HG03469 (cell line): ENCODE data around the gene ENTPD5.
"Not testable (repeated sequence)": the region's sequence is repeated elsewhere in the genome, so short reads cannot be mapped to it uniquely, and the experiment has no call there.

Experiments
- ATAC-seq: cut with Tn5 transposase; IDR thresholded peaks from one replicate; pipeline ENCODE4 v1.9.1; 2021; ENCODE audit warnings: mild to moderate bottlenecking, moderate library complexity, moderate number of reproducible peaks; ENCODE audit not compliant: unreplicated experiment

ENTPD5 gene

GRCh38 chr14:74008843-74009499 is 10.1 kb downstream of the ENTPD5 start:
- no peak for ATAC-seq

DNA sequence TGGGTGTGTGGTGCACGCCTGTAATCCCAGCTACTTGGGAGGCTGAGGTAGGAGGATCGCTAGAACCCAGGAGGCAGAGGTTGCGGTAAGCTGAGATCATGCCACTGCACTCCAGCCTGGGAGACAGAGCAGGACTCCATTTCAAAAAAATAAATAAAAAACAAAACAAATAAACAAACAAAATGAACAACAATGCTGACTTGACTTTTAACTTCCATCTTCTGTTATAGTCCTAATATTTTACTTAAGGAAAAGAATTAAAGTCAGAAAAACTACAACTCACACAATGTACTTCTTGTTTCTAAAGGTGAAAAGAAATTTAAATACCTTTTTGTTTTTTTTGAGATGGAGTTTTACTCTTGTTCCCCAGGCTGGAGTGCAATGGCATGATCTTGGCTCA is 13.4 kb downstream of the ENTPD5 start:
- not testable (repeated sequence) for ATAC-seq

GRCh38 chr14:73998726-73999125 is 20.4 kb downstream of the ENTPD5 start:
- ATAC-seq, result no peak

- ATAC-seq, result no peak
These were observed 21.1 kb downstream of the ENTPD5 start for GRCh38 chr14:73997944-73998447.

GRCh38 chr14:73997108-73997943 is 21.8 kb downstream of the ENTPD5 start:
- ATAC-seq, result no peak

GRCh38 chr14:73996731-73997107 is 22.4 kb downstream of the ENTPD5 start:
- ATAC-seq, result no peak

- ATAC-seq, result no peak
These were observed 23.1 kb downstream of the ENTPD5 start for GRCh38 chr14:73995977-73996378.

DNA sequence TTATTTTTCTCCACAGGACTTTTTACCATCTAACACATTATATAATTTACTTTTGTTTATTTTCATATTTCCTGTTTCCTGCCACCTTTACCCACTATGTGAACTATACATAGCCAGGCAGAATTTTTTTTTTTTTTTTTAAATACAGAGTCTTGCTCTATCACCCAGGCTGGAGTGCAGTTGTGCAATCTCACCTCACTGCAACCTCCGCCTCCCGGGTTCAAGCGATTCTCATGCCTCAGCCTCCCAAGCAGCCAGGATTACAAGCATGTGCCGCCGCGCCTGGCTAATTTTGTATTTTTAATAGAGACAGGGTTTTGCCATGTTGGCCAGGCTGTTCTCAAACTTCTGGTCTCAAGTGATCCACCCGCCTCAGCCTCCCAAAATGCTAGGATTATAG is 24.2 kb downstream of the ENTPD5 start:
- not testable (repeated sequence) for ATAC-seq

- no peak for ATAC-seq
These were observed 28.0 kb downstream of the ENTPD5 start for GRCh38 chr14:73991092-73991491.

GRCh38 chr14:73988656-73989055 is 30.4 kb downstream of the ENTPD5 start:
- ATAC-seq, result not testable (repeated sequence)

- no peak for ATAC-seq
These were observed 31.0 kb downstream of the ENTPD5 start for GRCh38 chr14:73988065-73988464.

DNA sequence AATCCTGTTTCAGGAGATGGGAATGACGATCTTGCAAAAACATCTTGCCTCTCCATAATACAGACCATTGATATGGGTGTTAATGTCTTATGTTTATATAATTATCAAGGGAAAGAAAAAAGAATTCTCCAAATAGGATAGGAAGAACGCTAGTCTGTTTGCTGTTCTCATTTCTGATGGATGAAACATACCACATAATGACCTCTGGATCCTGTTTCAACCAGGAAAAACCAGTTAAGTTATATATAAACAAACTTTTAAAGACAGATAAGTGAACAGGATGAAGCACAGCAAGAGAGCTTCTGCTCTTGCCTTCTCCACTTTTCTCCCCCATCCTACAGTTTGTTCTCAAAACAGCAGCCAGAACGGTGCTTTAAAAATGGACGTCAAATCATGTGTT is 41.2 kb downstream of the ENTPD5 start:
- ATAC-seq, result no peak

DNA sequence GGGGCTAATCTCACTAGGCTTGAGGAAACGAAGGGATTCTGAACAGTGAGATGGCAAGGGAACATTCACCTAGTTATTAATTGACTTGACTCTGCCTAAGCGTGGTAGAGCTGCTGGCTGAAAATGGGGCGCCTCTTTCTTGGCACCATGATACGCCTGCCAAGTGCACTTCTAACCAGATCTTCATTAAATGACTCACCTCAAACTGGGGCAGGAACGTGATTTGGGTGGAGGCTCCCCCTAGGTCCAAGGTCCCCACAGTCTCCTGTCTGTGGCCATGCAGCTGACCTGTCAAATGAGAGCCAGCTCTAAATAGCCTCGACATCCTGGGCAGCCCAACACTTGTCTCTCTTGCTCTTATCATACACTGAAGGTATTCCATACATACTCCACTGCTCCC is 43.0 kb downstream of the ENTPD5 start:
- ATAC-seq, result no peak

DNA sequence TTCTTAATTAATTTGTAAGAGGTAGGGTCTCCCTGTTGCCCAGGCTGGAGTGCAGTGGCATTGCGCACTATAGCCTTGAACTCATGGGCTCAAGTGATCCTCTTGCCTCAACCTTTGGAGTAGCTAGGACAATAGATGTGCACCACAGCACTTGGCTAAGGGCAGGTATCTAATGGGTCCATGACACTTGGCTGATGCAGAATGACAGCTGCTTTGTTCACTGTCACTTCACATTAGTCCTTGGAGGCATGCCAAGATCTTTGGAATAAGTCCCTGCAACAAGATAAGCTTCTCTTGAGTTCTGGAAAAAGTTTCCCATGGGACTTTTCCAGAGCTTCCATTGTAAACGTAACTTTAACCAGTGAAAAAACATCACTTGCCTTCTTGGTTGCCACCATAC is 45.6 kb downstream of the ENTPD5 start:
- ATAC-seq, result no peak

DNA sequence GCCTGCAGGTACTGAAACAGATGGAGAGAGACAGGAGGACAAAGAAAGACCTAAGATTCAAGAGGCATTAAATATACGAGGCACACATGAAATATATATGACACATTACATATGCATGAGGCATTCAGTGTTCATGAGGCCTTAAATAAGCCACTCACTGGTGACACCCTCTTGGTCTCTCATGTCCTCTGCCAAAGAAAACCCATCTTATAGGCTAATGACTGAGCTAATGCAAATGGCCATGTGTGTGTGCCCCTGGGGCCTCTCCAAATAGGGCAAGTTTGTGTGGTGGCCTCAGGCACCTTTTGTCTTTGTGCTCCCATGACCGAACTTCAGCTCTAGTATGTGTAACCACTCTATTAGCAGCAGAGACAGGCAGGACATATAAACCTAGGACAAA is 50.2 kb downstream of the ENTPD5 start:
- ATAC-seq, result no peak

DNA sequence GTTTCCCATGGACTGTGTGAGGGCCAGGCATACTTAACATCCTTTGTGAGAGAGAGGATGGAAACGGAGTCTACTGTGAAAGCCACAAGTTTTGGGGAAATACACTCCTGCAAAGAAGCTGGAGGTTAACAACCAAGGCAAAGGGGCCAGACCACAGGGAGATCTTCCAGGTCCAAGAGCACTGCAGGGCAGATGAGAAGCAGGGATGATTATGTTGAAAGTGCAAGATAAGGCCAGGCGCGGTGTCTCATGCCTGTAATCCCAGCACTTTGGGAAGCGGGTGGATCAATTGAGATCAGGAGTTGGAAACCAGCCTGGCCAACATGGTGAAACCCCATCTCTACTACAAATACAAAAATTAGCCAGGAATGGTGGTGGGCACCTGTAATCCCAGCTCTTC is 53.9 kb downstream of the ENTPD5 start:
- no peak for ATAC-seq

DNA sequence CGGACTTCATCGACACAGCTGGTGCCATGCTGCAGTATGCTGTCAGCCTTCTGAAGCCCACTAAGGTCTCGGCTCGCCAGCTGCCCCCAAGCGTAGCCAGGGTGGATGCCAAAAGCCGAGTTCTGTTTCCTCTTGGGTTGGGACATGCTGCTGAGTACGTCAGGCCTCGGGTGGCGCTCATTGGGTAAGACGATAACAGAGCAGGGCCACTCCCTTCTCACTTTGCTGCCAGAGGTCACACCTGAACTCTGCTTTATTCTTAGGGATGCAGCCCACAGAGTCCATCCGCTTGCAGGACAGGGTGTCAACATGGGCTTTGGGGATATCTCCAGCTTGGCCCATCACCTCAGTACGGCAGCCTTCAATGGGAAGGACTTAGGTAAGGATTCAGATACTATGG is 57.9 kb downstream of the ENTPD5 start:
- no peak for ATAC-seq

- no peak for ATAC-seq
These were observed 60.5 kb downstream of the ENTPD5 start for GRCh38 chr14:73958591-73958990.

DNA sequence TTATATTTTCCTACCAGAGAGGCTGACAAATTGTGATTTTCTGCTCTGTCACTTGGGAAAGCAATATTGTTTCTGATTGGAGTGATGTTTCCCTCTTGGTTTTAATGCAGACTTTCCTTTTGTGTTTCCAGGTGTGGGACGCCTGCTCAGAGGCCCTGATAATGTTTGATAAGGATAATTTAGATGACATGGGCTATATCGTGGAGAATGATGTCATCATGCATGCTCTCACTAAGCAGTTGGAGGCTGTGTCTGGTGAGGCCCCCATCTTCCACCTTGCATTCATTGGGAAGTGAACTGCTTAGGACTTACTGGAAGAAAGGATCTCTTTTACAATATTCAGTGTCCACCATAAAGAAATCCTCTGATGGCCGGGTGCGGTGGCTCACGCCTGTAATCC is 63.4 kb downstream of the ENTPD5 start:
- ATAC-seq, result no peak

DNA sequence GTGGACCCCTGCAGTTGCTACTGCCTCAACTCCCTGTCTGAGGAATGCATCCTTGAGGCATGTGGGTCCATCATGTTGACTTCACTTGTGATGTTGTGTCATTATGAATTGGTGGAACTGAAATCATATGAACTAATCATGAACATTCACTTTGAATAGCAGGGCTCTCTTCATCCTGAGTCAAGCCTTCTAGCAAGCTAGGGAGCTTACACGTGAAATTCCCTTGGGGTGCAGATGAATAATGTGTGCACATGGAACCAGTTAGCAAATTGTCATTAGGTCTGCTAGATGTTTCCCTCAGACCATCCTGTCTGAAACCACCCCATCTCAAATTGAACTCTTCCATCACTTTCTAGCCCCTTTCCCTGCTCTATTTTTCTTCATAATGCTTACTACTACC is 65.4 kb downstream of the ENTPD5 start:
- no peak for ATAC-seq

DNA sequence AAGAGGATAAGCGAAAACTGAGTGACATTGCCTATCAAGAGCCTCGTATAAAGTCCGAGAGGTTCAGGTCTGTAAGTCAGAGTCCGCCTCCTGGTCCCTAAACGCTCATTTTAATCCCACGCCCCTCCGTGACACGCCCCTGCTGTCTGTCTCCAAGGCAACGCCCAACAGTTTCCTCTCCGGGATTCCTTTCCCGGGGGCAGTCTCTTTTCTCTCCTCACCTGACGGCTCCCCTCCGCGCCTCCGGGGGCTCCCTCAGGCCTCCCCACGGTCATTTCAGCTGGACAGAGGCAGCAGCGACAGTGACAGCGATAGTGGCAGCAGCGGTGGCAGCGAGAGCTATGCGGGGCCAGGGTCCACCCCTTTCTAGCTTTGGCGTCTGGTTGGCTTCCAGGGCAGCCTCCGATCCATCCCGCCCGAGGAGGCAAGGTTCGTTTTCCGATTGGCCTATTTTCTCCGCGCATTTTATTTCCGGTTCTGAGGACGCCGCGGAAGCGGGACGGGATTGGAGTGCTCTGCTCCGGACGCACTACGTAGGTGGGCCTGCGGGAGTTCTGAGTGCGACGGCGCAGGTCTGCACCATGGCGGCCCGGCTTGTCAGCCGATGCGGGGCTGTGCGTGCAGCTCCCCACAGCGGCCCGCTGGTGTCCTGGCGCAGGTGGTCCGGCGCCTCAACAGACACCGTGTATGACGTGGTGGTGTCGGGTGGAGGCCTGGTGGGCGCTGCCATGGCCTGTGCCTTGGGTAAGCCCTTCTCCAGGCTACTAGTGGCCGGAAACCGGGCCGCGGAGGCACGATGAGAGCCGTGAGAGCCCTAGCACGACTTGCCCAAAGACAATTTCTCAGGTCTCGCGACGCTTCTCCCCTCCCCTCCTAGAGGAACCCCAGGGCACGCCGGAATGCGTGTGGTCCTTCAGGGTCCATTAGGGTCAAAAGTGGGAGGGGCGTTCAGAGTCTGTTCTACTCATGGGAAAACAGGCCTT is 69.0 kb downstream of the ENTPD5 start, which contains the start of the genes COQ6 and FAM161B:
TSS of gene COQ6 (plus strand) at position 551 of the 983 bp plus-strand sequence. CDS start at position 582, 31 bp downstream.
TSS of gene FAM161B (minus strand) at position 343 of the 983 bp plus-strand sequence. CDS start at position 275, 68 bp downstream.
- peak; percentile 83 for ATAC-seq
